C1 segment of cervical spinal cord (tissue), 14 donors: ENCODE measurements around the gene TBC1D4.
A peak's percentile ranks its signal among the peaks of the same experiment; 100 is the strongest.
"Not testable (repeated sequence)": the region's sequence is repeated elsewhere in the genome, so short reads cannot be mapped to it uniquely, and the experiment has no call there.

ENCODE experiments used
- DNase-seq, 14 donors: peaks; one replicate each; lab custom pipeline; 2025; lab: John Stamatoyannopoulos, UW

The TBC1D4 gene

GRCh38 chr13:75452564-75452963 lies 29.4 kb downstream of the TBC1D4 start:
- no peak for DNase-seq

DNA sequence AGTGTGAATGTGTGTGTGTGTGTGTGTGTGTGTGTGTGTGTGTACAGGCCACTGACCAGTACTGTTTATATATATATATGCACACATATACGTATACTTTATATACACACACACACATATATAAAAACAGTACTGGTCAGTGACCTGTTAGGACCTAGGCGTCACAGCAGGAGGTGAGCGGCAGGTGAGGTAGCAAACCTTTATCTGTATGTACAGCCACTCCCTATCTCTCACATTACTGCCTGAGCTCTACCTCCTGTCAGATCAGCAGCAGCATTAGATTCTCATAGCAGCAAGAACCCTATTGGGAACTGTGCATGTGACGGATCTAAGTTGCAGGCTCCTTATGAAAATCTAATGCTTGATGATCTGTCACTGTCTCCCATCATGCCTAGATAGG lies 34.5 kb downstream of the TBC1D4 start:
- no peak for DNase-seq

DNA sequence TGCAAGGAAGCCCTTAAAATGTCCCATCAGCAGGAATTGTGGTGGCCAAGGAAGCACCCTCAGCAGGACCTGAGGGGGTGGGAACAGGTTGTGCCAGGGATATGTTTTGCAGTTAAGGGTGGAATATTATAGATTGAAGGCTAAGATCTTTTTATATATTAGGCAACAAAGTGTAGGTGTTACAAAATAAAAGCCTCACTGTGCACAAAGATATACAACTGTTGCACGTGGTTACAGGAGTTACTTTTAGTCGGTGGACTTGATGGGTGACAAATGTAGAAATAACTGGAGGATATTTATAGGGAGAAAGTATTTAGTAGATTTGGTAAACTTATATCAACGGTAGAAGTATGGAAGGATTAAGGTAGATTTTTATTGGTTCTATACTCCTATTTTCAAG lies 35.1 kb downstream of the TBC1D4 start:
- DNase-seq: no peak

DNA sequence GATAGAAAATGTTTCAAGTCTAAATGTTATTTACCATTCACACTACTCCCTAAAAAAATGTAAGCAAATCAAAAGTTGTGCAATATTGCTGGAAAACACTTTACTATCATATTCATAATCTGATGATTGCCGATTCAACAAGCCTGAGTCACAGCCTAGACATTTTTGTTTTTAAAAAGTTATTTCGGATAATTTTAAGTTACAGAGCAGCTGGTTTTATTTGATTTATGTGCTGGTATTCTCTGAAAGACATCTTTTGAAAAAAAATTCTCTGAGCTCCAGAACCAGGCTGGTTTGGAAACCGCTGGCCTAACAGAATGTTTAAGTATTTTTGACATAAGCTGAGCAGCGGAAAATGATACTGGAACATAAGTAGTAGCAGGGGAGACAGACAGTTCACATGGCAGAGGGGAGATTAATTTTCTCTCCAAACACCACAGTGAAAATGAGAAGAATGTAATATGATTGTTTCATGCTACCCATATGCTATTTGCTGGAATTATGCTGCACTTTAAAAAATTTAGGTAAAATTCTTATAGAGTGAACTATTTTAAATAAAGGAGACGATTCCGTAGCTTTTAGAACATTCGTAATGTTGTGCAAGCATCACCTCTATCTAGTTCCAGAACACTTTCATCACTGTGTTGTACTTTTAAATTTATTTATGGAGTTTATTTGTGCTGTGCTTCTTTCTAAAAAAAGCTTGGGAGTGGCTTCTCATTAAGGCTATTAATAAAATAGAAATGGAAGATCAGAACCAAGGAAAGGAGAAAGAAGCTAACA lies 36.1 kb downstream of the TBC1D4 start:
- no peak for DNase-seq

DNA sequence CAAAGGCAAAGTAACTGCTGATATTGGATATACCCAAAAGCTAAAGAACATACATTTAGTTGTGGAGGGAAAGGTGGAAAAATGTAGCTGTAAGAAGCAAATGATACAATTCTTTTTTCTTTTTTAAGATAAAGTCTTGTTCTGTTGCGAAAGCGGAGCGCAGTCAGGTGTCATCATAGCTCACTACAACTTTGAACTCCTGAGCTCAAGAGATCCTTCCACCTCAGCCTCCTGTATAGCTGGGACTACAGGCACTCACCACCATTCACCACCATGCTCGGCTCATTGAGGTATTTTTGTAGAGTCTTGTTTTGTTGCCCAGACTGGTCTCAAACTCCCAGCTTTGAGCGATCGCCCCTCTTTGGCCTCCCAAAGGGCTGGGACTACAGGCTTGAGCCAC lies 38.0 kb downstream of the TBC1D4 start:
- no peak for DNase-seq

GRCh38 chr13:75443356-75443958 lies 38.5 kb downstream of the TBC1D4 start:
- DNase-seq: no peak

DNA sequence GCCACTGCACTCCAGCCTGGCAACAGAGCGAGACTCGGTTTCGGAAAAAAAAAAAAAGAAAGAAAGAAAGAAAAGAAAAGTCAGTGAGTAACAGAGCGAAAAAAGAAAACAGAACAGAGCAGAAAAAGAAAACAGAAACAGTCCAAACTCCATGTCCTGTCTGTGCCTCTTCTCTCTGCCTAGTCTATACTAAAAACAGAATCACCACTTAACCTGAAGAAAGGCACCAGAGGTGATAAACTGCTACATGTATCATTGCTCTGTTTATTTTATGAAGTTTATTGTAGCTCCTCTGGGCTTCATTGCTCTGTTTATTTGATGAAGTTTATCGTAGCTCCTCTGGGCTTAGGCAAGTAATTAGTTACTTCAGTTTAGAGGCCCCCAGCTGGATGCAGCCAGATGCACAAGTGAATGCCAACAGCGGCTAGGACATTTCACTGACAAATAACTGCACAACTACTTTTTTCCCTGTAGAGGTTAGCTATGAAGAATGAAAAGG lies 39.2 kb downstream of the TBC1D4 start:
- DNase-seq: no peak

DNA sequence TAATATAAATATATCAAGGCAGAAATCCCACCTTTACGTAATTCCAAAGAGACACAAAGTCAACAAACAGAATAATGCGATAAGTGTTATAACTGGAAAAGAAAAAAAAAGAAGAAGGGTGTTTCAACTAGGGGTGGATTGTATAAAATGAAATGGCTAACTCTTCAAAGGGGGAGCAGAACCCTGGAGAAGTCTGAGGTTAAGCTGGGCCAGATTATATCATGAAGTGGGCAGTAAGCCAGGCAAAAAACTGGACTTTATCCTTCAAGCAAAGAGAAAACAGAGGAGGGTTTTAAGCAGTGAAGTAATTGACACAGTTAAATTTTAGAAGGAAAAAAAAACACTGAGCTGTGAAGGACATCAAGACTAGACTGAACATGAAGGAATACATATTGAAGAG lies 41.9 kb downstream of the TBC1D4 start:
- DNase-seq: no peak

- DNase-seq: no peak
These were observed 44.2 kb downstream of the TBC1D4 start for GRCh38 chr13:75437582-75438318.

- DNase-seq: not testable (repeated sequence)
These were observed 47.8 kb downstream of the TBC1D4 start for GRCh38 chr13:75434126-75434525.

GRCh38 chr13:75432811-75433244 lies 49.1 kb downstream of the TBC1D4 start:
- DNase-seq: no peak

DNA sequence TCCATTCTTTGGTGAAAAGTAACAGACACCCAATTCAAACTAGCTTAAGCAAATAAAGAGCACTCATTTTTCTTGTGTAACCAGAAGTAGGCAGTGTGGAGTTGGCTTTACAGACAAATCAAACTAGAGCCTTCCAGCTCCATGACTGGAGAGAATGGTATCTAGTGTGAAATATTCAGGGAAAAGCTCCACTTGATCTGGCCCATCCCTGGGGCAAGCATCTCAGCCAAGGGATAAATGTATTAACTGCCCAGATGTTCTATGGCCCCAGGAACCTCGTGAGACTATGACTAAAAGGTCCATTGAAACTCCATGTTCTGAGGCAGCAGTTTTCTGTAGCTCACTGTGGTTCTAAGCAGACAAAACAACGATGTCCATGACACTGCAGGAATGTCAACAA lies 49.9 kb downstream of the TBC1D4 start:
- DNase-seq: no peak

DNA sequence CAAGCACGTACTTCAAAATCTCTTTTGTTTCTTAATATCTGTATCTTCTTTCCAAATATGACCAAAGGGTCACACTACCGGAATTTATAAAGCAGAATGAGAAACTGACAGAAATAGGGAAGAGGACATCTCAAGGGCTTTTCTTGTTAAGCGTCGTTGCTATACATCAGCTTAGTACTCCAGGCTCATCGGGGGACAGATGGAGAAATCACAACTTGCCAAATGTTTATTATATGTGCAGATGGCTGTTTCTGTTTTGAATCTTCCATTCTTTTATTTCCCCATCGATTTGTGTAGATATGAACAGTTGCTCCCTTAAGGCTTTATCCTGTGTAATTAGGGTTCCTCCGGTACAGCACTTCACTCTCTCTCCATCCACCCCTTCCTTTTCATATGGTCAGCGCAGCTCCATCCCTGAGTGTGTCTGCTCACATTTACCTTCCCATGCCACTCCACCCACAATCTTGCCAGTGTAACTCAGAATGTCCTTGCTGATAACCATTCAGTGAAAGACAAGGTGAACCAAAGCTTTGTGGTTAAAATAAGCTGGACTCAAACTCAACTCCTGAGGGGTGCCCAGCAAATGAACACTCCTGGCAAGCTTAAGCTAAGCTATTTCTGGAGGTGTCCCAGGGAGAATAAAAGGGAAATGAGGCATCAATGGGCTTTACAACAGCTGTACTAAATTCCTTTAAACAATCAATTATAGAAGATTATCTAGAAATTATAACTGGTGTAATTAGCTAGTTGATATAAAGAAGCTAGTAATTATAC lies 51.3 kb downstream of the TBC1D4 start:
- peak in 1 of 14 donors; percentile 12 for DNase-seq

DNA sequence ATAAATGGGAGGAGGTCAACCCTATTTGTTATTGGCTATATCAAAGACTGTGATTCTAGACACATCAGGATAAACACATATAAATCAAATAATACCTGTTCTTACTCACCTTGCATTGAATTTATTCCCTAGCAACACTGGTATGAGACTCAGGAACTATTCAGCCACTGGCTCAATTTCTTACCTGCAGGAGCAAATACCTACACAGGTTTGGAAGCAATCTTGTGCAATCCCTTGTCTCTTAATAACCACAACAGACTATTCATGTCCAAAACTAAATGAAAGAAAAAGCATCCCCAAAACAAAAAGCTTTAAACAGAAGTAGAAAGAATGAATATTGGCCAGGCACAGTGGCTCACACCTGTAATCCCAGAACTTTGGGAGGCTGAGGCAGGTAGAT lies 55.5 kb downstream of the TBC1D4 start:
- DNase-seq: no peak

- DNase-seq: no peak
These were observed 56.6 kb downstream of the TBC1D4 start for GRCh38 chr13:75425216-75426009.

DNA sequence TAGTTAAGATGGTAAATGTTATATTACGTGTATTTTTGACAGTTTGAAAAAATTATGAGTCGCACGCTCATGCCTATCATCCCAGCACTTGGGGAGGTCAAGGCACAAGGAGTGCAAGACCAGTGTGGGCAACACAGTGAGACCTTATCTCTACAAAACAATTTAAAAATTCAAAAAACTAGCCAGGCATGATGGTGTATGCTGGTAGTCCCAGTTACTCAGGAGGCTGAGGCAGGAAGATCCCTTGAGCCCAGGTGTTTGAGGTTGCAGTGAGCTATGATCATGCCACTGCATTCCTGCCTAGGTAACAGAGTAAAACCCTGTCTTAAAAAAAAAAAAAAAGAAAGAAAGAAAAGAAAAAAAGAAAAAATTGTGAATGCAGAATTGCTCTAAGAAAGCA lies 58.0 kb downstream of the TBC1D4 start:
- DNase-seq: no peak

- DNase-seq: no peak
These were observed 59.9 kb downstream of the TBC1D4 start for GRCh38 chr13:75422028-75422427.

GRCh38 chr13:75421133-75421532 lies 60.8 kb downstream of the TBC1D4 start:
- DNase-seq: no peak

DNA sequence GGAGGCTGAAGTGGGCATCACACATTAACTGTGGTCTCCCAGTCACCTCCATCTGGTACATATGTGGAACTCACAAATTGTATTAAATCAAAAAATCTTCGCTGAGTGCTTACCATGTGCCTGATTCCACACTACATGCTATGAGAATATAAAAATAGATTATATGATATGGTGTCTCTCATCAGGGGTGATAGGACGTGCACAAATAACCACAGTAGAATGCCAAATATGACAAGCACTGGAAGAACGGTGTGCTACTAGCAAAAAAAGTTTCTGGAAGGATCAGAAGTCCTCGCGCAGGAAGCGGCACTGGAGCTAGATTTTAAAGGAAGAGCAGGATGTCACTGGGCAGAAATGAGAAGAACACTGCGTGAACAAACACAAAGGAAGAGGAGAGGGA lies 62.3 kb downstream of the TBC1D4 start:
- DNase-seq: no peak

GRCh38 chr13:75418997-75419396 lies 63.0 kb downstream of the TBC1D4 start:
- no peak for DNase-seq
